ENCODE data around the gene GHDC. TPM values are rescaled to one million over a fixed set of nuclear protein-coding genes. Genes with fewer than 3 reads are reported as not detected.

Gene GHDC
- total and polyA plus RNA-seq, 2 donors (not counting 3 experiments of a cell fraction or from before 2014, with no cell fraction given) = 9.8 to 11.2 TPM

GRCh38 chr17:42233994-42234393 is 39.7 kb upstream of the GHDC start:
- H3K79me2 ChIP-seq (ENCODE audit: control insufficient read depth, insufficient read depth, low read length) = peaks cover 18% of the 10 kb centered on the region
- H3K4me3 ChIP-seq (replicated peaks in 1 of 3; ENCODE audit: insufficient read depth in 1 of 3, low read depth in 1 of 3, low read length in 3 of 3) = no peak overlapping the region
- H3K4me2 ChIP-seq (ENCODE audit: insufficient read depth, low read length) = no peak overlapping the region
- no peaks in the 10 kb centered on the region for H3K27me3 ChIP-seq (ENCODE audit: control insufficient read depth in 2 of 2, insufficient read depth in 2 of 2, low read length in 2 of 2)
- H3K9me1 ChIP-seq (replicated peaks; ENCODE audit: control insufficient read depth, extremely low read depth, insufficient read depth, low read length) = no peaks in the 10 kb centered on the region
- CTCF ChIA-PET = interaction anchor here (0.6 to 2.7 kb wide), 2 partner anchors 11 to 173 kb away, joined by 3 to 15 read pairs; no protein-coding TSS in a partner anchor
- H2AFZ ChIP-seq (ENCODE audit: low read depth, low read length) = no peak overlapping the region
- H4K20me1 ChIP-seq (replicated peaks; ENCODE audit: control insufficient read depth, extremely low read depth, insufficient read depth, low read length) = no peaks in the 10 kb centered on the region
- TF ChIP-seq POLR2AphosphoS5 (IDR thresholded peaks at IDR 0.05; ENCODE audit: insufficient read depth, low read depth, low read length) (no peak), GATA2 (IDR thresholded peaks at IDR 0.05; ENCODE audit: insufficient read depth, insufficient read length, low read depth, low read length) (no peak), EZH2 (IDR thresholded peaks at IDR 0.05; ENCODE audit: borderline replicate concordance, low read depth, low read length, severe bottlenecking) (no peak), CTCF (IDR thresholded peaks at IDR 0.05; ENCODE audit: extremely low read depth in 1 of 2, insufficient read depth in 1 of 2, low read depth in 1 of 2, low read length in 2 of 2) (no peak), MAX (IDR thresholded peaks at IDR 0.05; ENCODE audit: insufficient read depth, insufficient read length) (no peak), POLR2A (IDR thresholded peaks at IDR 0.05; ENCODE audit: low read depth, low read length) (no peak), MYC (IDR thresholded peaks at IDR 0.05; ENCODE audit: low read depth, low read length) (no peak), FOS (IDR thresholded peaks at IDR 0.05; ENCODE audit: borderline replicate concordance, insufficient read depth, low read length) (no peak), JUN (IDR thresholded peaks at IDR 0.05; ENCODE audit: borderline replicate concordance, insufficient read depth, insufficient read length, low read depth) (no peak)
- POLR2A ChIA-PET = no interaction called here
- dilution Hi-C loops (cut with MboI; ENCODE audit: extremely low pct_ligation_motif_present, low sequenced_read_pairs) (no loop called here), intact Hi-C loops (cut with micrococcal nuclease) (no loop called here)
- H3K4me1 ChIP-seq (ENCODE audit: control insufficient read depth, extremely low read depth, insufficient read depth, low read length) = no peaks in the 10 kb centered on the region
- BruUV-seq (replicated peaks) = no TSS peak
- H3K27ac ChIP-seq (ENCODE audit: insufficient read depth, low read depth, low read length) = no peak overlapping the region
- no peaks in the 10 kb centered on the region for H3K9me3 ChIP-seq (replicated peaks; ENCODE audit: control insufficient read depth, insufficient read depth, low read length)
- no peak overlapping the region for H3K9ac ChIP-seq (replicated peaks; ENCODE audit: extremely low read depth, insufficient read depth, low read length)
- FAIRE-seq = no peak
- H3K36me3 ChIP-seq (ENCODE audit: control insufficient read depth in 2 of 2, extremely low read depth in 1 of 2, insufficient read depth in 2 of 2, low read length in 2 of 2) = no peaks in the 10 kb centered on the region
- DNase-seq (ENCODE audit: low read depth, low spot score) = no peak

Measured in endothelial cell of umbilical vein (primary cell).